ENCODE data around the gene SMAD4. TPM values are rescaled to one million over a fixed set of nuclear protein-coding genes. Genes with fewer than 3 reads are reported as not detected.

SMAD4 gene
- total and polyA plus RNA-seq, 2 of the 13 experiments (the other 11 are each of a cell fraction or from before 2014, with no cell fraction given), result 70.2 to 72.0 TPM

DNA sequence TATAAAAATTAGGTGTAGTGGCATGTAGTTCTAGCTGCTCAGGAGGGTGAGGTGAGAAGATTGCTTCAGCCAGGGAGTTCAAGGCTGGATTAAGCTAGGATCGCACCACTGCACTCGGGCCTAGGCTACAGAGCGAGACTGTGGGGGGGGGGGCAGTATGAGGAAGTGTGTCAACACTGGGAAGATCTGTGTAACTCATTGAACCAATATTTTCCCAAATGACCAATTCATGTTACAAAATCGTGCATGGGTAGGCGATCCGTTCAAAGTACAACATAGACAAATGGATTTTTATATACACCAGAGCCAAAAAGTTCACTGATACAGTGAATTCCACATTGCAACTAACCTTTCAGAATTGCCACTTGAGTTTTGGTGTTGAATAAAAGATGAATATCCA, 8.1 kb downstream of the SMAD4 start (continued):
- TF ChIP-seq, protein P1, sequence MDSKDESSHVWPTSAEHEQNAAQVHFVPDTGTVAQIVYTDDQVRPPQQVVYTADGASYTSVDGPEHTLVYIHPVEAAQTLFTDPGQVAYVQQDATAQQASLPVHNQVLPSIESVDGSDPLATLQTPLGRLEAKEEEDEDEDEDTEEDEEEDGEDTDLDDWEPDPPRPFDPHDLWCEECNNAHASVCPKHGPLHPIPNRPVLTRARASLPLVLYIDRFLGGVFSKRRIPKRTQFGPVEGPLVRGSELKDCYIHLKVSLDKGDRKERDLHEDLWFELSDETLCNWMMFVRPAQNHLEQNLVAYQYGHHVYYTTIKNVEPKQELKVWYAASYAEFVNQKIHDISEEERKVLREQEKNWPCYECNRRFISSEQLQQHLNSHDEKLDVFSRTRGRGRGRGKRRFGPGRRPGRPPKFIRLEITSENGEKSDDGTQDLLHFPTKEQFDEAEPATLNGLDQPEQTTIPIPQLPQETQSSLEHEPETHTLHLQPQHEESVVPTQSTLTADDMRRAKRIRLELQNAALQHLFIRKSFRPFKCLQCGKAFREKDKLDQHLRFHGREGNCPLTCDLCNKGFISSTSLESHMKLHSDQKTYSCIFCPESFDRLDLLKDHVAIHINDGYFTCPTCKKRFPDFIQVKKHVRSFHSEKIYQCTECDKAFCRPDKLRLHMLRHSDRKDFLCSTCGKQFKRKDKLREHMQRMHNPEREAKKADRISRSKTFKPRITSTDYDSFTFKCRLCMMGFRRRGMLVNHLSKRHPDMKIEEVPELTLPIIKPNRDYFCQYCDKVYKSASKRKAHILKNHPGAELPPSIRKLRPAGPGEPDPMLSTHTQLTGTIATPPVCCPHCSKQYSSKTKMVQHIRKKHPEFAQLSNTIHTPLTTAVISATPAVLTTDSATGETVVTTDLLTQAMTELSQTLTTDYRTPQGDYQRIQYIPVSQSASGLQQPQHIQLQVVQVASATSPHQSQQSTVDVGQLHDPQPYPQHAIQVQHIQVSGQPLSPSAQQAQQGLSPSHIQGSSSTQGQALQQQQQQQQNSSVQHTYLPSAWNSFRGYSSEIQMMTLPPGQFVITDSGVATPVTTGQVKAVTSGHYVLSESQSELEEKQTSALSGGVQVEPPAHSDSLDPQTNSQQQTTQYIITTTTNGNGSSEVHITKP (CRISPR knock-in tag; IDR thresholded peaks at IDR 0.05; ENCODE audit: low read depth), result peak; percentile 81
- TF ChIP-seq, protein P2, sequence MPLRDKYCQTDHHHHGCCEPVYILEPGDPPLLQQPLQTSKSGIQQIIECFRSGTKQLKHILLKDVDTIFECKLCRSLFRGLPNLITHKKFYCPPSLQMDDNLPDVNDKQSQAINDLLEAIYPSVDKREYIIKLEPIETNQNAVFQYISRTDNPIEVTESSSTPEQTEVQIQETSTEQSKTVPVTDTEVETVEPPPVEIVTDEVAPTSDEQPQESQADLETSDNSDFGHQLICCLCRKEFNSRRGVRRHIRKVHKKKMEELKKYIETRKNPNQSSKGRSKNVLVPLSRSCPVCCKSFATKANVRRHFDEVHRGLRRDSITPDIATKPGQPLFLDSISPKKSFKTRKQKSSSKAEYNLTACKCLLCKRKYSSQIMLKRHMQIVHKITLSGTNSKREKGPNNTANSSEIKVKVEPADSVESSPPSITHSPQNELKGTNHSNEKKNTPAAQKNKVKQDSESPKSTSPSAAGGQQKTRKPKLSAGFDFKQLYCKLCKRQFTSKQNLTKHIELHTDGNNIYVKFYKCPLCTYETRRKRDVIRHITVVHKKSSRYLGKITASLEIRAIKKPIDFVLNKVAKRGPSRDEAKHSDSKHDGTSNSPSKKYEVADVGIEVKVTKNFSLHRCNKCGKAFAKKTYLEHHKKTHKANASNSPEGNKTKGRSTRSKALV (CRISPR knock-in tag; IDR thresholded peaks at IDR 0.05), result no peak
- TF ChIP-seq ZNF207 (IDR thresholded peaks at IDR 0.05; ENCODE audit: borderline replicate concordance), result no peak
- no peak for TF ChIP-seq ZNF468 (CRISPR knock-in tag; IDR thresholded peaks at IDR 0.05)
- no peak for TF ChIP-seq SRSF1 (optimal IDR thresholded peaks at IDR 0.05; ENCODE audit: low read depth, low read length)
- no peak for TF ChIP-seq WIZ (CRISPR knock-in tag; IDR thresholded peaks at IDR 0.05)
- TF ChIP-seq ZNF12 (CRISPR knock-in tag; IDR thresholded peaks at IDR 0.05), result 0 out of 2 replicates have a peak, but pooled peaks have one; percentile 9
- TF ChIP-seq ZNF776 (CRISPR knock-in tag; IDR thresholded peaks at IDR 0.05), result no peak
- TF ChIP-seq ERF (CRISPR knock-in tag; IDR thresholded peaks at IDR 0.05), result 0 out of 2 replicates have a peak, but pooled peaks have one; percentile 27
- TF ChIP-seq ZNF367 (CRISPR knock-in tag; IDR thresholded peaks at IDR 0.05; ENCODE audit: borderline replicate concordance), result no peak
- TF ChIP-seq, protein P3, sequence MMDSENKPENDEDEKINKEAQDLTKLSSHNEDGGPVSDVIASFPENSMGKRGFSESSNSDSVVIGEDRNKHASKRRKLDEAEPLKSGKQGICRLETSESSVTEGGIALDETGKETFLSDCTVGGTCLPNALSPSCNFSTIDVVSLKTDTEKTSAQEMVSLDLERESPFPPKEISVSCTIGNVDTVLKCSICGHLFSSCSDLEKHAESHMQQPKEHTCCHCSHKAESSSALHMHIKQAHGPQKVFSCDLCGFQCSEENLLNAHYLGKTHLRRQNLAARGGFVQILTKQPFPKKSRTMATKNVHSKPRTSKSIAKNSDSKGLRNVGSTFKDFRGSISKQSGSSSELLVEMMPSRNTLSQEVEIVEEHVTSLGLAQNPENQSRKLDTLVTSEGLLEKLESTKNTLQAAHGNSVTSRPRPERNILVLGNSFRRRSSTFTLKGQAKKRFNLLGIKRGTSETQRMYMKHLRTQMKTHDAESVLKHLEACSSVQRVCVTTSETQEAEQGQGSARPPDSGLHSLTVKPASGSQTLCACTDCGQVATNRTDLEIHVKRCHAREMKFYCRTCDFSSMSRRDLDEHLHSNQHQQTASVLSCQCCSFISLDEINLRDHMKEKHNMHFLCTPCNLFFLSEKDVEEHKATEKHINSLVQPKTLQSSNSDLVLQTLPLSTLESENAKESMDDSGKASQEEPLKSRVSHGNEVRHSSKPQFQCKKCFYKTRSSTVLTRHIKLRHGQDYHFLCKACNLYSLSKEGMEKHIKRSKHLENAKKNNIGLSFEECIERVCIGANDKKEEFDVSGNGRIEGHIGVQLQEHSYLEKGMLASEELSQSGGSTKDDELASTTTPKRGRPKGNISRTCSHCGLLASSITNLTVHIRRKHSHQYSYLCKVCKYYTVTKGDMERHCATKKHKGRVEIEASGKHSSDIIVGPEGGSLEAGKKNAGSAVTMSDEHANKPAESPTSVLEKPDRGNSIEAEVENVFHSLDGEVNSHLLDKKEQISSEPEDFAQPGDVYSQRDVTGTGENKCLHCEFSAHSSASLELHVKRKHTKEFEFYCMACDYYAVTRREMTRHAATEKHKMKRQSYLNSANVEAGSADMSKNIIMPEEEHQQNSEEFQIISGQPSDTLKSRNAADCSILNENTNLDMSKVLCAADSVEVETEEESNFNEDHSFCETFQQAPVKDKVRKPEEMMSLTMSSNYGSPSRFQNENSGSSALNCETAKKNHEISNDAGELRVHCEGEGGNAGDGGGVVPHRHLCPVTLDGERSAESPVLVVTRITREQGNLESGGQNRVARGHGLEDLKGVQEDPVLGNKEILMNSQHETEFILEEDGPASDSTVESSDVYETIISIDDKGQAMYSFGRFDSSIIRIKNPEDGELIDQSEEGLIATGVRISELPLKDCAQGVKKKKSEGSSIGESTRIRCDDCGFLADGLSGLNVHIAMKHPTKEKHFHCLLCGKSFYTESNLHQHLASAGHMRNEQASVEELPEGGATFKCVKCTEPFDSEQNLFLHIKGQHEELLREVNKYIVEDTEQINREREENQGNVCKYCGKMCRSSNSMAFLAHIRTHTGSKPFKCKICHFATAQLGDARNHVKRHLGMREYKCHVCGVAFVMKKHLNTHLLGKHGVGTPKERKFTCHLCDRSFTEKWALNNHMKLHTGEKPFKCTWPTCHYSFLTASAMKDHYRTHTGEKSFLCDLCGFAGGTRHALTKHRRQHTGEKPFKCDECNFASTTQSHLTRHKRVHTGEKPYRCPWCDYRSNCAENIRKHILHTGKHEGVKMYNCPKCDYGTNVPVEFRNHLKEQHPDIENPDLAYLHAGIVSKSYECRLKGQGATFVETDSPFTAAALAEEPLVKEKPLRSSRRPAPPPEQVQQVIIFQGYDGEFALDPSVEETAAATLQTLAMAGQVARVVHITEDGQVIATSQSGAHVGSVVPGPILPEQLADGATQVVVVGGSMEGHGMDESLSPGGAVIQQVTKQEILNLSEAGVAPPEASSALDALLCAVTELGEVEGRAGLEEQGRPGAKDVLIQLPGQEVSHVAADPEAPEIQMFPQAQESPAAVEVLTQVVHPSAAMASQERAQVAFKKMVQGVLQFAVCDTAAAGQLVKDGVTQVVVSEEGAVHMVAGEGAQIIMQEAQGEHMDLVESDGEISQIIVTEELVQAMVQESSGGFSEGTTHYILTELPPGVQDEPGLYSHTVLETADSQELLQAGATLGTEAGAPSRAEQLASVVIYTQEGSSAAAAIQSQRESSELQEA (CRISPR knock-in tag; IDR thresholded peaks at IDR 0.05; ENCODE audit: not compliant biosample characterization), result no peak
- no peak for TF ChIP-seq ZIK1 (CRISPR knock-in tag; IDR thresholded peaks at IDR 0.05; ENCODE audit: borderline replicate concordance, low read depth)
- peak; percentile 77 for TF ChIP-seq FOSL2 (CRISPR knock-in tag; IDR thresholded peaks at IDR 0.05)
- TF ChIP-seq, protein P4, sequence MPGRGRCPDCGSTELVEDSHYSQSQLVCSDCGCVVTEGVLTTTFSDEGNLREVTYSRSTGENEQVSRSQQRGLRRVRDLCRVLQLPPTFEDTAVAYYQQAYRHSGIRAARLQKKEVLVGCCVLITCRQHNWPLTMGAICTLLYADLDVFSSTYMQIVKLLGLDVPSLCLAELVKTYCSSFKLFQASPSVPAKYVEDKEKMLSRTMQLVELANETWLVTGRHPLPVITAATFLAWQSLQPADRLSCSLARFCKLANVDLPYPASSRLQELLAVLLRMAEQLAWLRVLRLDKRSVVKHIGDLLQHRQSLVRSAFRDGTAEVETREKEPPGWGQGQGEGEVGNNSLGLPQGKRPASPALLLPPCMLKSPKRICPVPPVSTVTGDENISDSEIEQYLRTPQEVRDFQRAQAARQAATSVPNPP (CRISPR knock-in tag; IDR thresholded peaks at IDR 0.05), result no peak
- TF ChIP-seq MXI1 (IDR thresholded peaks at IDR 0.05; ENCODE audit: borderline replicate concordance, low read depth, low read length), result peak; percentile 42; the same call in 1 of the 3 replicates
